Transverse colon (tissue), 4 donors: ENCODE results near the gene PIEZO2. TPM values are rescaled to one million over a fixed set of nuclear protein-coding genes. Genes with fewer than 3 reads are reported as not detected.

Source experiments
- DNase-seq: peaks from one replicate; pipeline ENCODE4 v3.0.0-alpha.2; 2019
- H3K27ac ChIP-seq, 4 donors: fragments of 200-600 bp; sonication (generic); 2 replicates each; pipeline ENCODE4 v1.5.1; 2016 to 2018; ENCODE audit warnings: inconsistent platforms in 4 of 4
- H3K27me3 ChIP-seq: fragments of 200-600 bp; sonication (generic); 2 replicates; pipeline ENCODE4 v1.5.1; 2017; ENCODE audit warnings: inconsistent platforms
- H3K36me3 ChIP-seq, 4 donors: fragments of 200-600 bp; sonication (generic); 2 replicates each; pipeline ENCODE4 v1.5.1; 2017 to 2019; ENCODE audit warnings: inconsistent platforms in 4 of 4
- H3K4me1 ChIP-seq, 4 donors: fragments of 200-600 bp; sonication (generic); 2 replicates each; pipeline ENCODE4 v1.5.1; 2017 to 2020; ENCODE audit warnings: inconsistent platforms in 4 of 4
- H3K4me3 ChIP-seq, 4 donors: fragments of 200-600 bp; sonication (generic); 1 replicate in 1 of 4; 2 replicates in 3 of 4; pipeline versions ENCODE4 v1.5.1 to v1.6.1; 2017 to 2019; ENCODE audit warnings: inconsistent platforms in 4 of 4
- H3K9me3 ChIP-seq, 2 donors: fragments of 200-600 bp; sonication (generic); 2 replicates each; pipeline ENCODE4 v1.5.1; 2017 to 2019; ENCODE audit warnings: inconsistent platforms in 2 of 2
- CTCF ChIP-seq, 5 experiments: fragments of 200-600 bp in 3 of 5; fragments of 450-650 bp in 2 of 5; sonication (generic) in 3 of 5; IDR thresholded peaks; 1 replicate in 2 of 5; 2 replicates in 3 of 5; pipeline ENCODE4 v1.5.1; 2016 to 2017; ENCODE audit warnings: antibody characterized with exemption in 5 of 5, inconsistent platforms in 3 of 5, mild to moderate bottlenecking in 2 of 5, moderate library complexity in 1 of 5
- EP300 ChIP-seq: sonication (generic); formaldehyde crosslinking; IDR thresholded peaks from one replicate; pipeline ENCODE4 v1.6.1; 2017; ENCODE audit warnings: antibody characterized with exemption, low read depth
- POLR2A ChIP-seq: fragments of 450-650 bp; IDR thresholded peaks from one replicate; pipeline ENCODE4 v1.6.1; 2016; ENCODE audit warnings: antibody characterized with exemption, mild to moderate bottlenecking, moderate library complexity
- POLR2AphosphoS5 ChIP-seq, 3 donors: sonication (generic); formaldehyde crosslinking; IDR thresholded peaks; one replicate each; pipeline ENCODE4 v1.6.1; 2016; ENCODE audit warnings: antibody characterized with exemption in 3 of 3
- WGBS, 2 donors: methylation state at CpG; one replicate each; pipeline ENCODE4 v1.1.5; 2018; ENCODE audit warnings: low coverage in 1 of 2; 5-methylcytosine and 5-hydroxymethylcytosine counted together
- in situ Hi-C, 4 donors: fragments of 200-750 bp; cut with MboI; loops; one replicate each; pipeline versions ENCODE4 v1.15.0 to v1.15.1; 2017; ENCODE audit warnings: low sequenced_read_pairs in 3 of 4, low pct_ligation_motif_present in 1 of 4, low pct_unique_long_range_greater_than_20kb in 1 of 4
- intact Hi-C: fragments of 100-400 bp; cut with DNase I; formaldehyde crosslinking; loops from one replicate; pipeline ENCODE4 v1.15.1; 2023; ENCODE audit warnings: low total_unique reads
- total RNA-seq, 4 donors: library from RNA; depleted of rRNA; stranded (reverse); fragments of >200 nt; gene quantifications; one replicate each; pipeline ENCODE4 v1.1.0, GENCODE V29; 2016

PIEZO2 gene
- total RNA-seq, 4 donors from 2014 or later: 2.9 to 7.5 (median 4.5) TPM

DNA sequence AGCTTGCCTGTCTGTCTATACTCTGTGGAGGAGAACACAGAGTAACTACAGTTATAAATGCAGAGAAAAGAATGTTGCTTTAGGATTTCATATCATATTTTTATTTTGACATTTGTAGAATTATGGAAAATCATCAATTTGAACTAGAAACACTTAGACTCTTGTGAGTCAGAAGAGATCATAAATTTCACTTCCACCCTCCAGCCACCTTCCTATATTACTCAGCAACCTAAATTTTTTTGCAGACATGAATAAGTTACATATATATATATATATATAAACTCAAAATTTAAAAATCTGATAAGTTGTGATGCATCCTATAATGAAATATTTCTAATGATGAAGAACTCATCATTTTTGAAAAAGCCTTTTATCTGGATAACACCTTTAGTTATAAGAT, 172.3 kb downstream of the PIEZO2 start:
- Histone ChIP-seq H3K36me3 (no peaks in the 10 kb centered on the region), H3K27me3 (no peaks in the 10 kb centered on the region), H3K4me3 (no peak overlapping the region), H3K27ac (no peak overlapping the region), H3K4me1 (no peaks in the 10 kb centered on the region), H3K9me3 (no peaks in the 10 kb centered on the region)
- TF ChIP-seq POLR2A: no peak
- TF ChIP-seq EP300: no peak
- no peak for TF ChIP-seq POLR2AphosphoS5 (IDR thresholded peaks at IDR 0.05)
- TF ChIP-seq CTCF (IDR thresholded peaks at IDR 0.05): no peak
- no peak for DNase-seq
- intact Hi-C loops (no loop called here), in situ Hi-C loops (no loop called here)

DNA sequence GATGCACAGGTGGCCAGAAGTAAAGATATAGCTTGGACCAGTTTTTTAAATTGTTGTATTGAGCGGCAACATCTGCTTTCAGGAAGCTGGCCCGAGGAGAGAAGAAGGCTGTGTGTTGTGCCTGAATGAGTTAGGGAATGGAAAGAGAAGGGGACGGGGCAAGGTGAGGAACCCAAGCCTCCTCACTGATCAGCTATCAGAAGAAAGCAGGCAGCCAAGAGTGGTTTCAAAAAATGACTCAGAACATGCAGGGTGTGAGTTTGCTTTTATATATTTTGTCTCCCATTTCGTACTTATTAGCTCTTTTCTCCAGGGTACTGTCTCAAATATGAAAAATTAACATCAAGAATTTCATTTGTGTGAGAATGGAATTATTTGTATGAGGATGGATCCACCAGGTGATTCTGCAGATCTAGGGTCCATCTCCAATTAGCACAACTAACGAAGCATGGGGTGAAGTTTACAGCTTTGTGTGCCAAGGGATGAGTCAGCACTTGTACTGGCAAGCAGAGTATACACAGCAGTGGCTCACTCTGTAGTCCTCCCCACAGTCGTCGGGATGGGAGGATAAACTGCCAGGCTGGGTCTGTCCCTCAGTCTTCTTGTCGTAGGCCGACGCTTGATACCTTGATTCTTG, 175.7 kb downstream of the PIEZO2 start:
- 67 to 77% methylated on average over 4 to 10 of the region's 10 CpGs for WGBS, 2 donors
- Histone ChIP-seq H3K4me1 (no peaks in the 10 kb centered on the region), H3K27me3 (no peaks in the 10 kb centered on the region), H3K4me3 (no peak overlapping the region), H3K27ac (no peak overlapping the region), H3K9me3 (no peaks in the 10 kb centered on the region), H3K36me3 (no peaks in the 10 kb centered on the region)
- in situ Hi-C loops (no loop called here), intact Hi-C loops (no loop called here)
- DNase-seq: no peak
- TF ChIP-seq CTCF (IDR thresholded peaks at IDR 0.05): no peak
- TF ChIP-seq POLR2A: no peak
- no peak for TF ChIP-seq POLR2AphosphoS5 (IDR thresholded peaks at IDR 0.05)
- no peak for TF ChIP-seq EP300

GRCh38 chr18:10971717-10972116, 177.7 kb downstream of the PIEZO2 start:
- DNase-seq: no peak
- H3K4me3 ChIP-seq: no peak overlapping the region
- intact Hi-C loops (no loop called here), in situ Hi-C loops (no loop called here)
- no peaks in the 10 kb centered on the region for H3K36me3 ChIP-seq
- H3K9me3 ChIP-seq: peaks cover 0 to 7% of the 10 kb centered on the region in 2 donors
- no peaks in the 10 kb centered on the region for H3K4me1 ChIP-seq
- TF ChIP-seq EP300 (no peak), POLR2A (no peak), CTCF (IDR thresholded peaks at IDR 0.05) (no peak), POLR2AphosphoS5 (IDR thresholded peaks at IDR 0.05) (no peak)
- H3K27ac ChIP-seq: no peak overlapping the region
- WGBS, 2 donors: 71 to 85% methylated on average over 4 of the region's 4 CpGs
- no peaks in the 10 kb centered on the region for H3K27me3 ChIP-seq

- H3K4me3 ChIP-seq: no peak overlapping the region
- no peak for TF ChIP-seq EP300
- TF ChIP-seq CTCF (IDR thresholded peaks at IDR 0.05): no peak
- no peak for TF ChIP-seq POLR2AphosphoS5 (IDR thresholded peaks at IDR 0.05)
- no peak for TF ChIP-seq POLR2A
- WGBS, 2 donors: 49 to 51% methylated on average over 2 of the region's 2 CpGs
- H3K4me1 ChIP-seq: no peaks in the 10 kb centered on the region
- in situ Hi-C loops (no loop called here), intact Hi-C loops (no loop called here)
- DNase-seq: no peak
- no peak overlapping the region for H3K27ac ChIP-seq
- no peaks in the 10 kb centered on the region for H3K27me3 ChIP-seq
- H3K9me3 ChIP-seq: peaks cover 0 to 7% of the 10 kb centered on the region in 2 donors
- H3K36me3 ChIP-seq: no peaks in the 10 kb centered on the region
Observed at GRCh38 chr18:10965119-10965518, 184.2 kb downstream of the PIEZO2 start.
